Measurements from ENCODE around the gene DST.

GRCh38 chr6:56652231-56652630 is 9.5 kb upstream of the DST start:
- TF ChIP-seq MEF2A (IDR thresholded peaks at IDR 0.05; ENCODE audit: borderline replicate concordance, low read depth) (no peak), MXI1 (IDR thresholded peaks at IDR 0.05; ENCODE audit: low read depth, low read length) (no peak), YY1 (IDR thresholded peaks at IDR 0.05; ENCODE audit: low read depth) (no peak), RFX5 (IDR thresholded peaks at IDR 0.05; ENCODE audit: low read length) (no peak), RAD21 (IDR thresholded peaks at IDR 0.05; ENCODE audit: low read length) (no peak), POLR2AphosphoS5 (IDR thresholded peaks at IDR 0.05; ENCODE audit: low read depth, low read length) (no peak), CHD2 (IDR thresholded peaks at IDR 0.05; ENCODE audit: low read length, partially characterized antibody) (no peak)
- TF ChIP-seq, protein P1, sequence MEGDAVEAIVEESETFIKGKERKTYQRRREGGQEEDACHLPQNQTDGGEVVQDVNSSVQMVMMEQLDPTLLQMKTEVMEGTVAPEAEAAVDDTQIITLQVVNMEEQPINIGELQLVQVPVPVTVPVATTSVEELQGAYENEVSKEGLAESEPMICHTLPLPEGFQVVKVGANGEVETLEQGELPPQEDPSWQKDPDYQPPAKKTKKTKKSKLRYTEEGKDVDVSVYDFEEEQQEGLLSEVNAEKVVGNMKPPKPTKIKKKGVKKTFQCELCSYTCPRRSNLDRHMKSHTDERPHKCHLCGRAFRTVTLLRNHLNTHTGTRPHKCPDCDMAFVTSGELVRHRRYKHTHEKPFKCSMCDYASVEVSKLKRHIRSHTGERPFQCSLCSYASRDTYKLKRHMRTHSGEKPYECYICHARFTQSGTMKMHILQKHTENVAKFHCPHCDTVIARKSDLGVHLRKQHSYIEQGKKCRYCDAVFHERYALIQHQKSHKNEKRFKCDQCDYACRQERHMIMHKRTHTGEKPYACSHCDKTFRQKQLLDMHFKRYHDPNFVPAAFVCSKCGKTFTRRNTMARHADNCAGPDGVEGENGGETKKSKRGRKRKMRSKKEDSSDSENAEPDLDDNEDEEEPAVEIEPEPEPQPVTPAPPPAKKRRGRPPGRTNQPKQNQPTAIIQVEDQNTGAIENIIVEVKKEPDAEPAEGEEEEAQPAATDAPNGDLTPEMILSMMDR (IDR thresholded peaks at IDR 0.05), result no peak
- TF ChIP-seq, protein P2, sequence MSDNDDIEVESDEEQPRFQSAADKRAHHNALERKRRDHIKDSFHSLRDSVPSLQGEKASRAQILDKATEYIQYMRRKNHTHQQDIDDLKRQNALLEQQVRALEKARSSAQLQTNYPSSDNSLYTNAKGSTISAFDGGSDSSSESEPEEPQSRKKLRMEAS (IDR thresholded peaks at IDR 0.05; ENCODE audit: low read depth), result no peak
- TF ChIP-seq, protein P3, sequence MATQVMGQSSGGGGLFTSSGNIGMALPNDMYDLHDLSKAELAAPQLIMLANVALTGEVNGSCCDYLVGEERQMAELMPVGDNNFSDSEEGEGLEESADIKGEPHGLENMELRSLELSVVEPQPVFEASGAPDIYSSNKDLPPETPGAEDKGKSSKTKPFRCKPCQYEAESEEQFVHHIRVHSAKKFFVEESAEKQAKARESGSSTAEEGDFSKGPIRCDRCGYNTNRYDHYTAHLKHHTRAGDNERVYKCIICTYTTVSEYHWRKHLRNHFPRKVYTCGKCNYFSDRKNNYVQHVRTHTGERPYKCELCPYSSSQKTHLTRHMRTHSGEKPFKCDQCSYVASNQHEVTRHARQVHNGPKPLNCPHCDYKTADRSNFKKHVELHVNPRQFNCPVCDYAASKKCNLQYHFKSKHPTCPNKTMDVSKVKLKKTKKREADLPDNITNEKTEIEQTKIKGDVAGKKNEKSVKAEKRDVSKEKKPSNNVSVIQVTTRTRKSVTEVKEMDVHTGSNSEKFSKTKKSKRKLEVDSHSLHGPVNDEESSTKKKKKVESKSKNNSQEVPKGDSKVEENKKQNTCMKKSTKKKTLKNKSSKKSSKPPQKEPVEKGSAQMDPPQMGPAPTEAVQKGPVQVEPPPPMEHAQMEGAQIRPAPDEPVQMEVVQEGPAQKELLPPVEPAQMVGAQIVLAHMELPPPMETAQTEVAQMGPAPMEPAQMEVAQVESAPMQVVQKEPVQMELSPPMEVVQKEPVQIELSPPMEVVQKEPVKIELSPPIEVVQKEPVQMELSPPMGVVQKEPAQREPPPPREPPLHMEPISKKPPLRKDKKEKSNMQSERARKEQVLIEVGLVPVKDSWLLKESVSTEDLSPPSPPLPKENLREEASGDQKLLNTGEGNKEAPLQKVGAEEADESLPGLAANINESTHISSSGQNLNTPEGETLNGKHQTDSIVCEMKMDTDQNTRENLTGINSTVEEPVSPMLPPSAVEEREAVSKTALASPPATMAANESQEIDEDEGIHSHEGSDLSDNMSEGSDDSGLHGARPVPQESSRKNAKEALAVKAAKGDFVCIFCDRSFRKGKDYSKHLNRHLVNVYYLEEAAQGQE (IDR thresholded peaks at IDR 0.05; ENCODE audit: low read depth, low read length), result no peak

Measured in SK-N-SH (cell line).